SHP77 (cell line): ENCODE measurements around the gene VAV1.

ENCODE experiments used
- DNase-seq, 2 experiments: peaks; one replicate each; lab custom pipeline; 2025; lab: John Stamatoyannopoulos, UW

The VAV1 gene

GRCh38 chr19:6891761-6892385 is 119.4 kb downstream of the VAV1 start:
- no peak for DNase-seq

GRCh38 chr19:6894313-6894712 is 121.8 kb downstream of the VAV1 start:
- no peak for DNase-seq

GRCh38 chr19:6903446-6903845 is 130.9 kb downstream of the VAV1 start:
- no peak for DNase-seq

GRCh38 chr19:6906559-6907060 is 134.1 kb downstream of the VAV1 start:
- no peak for DNase-seq
